ENCODE measurements around the gene RNF144A.

DNA sequence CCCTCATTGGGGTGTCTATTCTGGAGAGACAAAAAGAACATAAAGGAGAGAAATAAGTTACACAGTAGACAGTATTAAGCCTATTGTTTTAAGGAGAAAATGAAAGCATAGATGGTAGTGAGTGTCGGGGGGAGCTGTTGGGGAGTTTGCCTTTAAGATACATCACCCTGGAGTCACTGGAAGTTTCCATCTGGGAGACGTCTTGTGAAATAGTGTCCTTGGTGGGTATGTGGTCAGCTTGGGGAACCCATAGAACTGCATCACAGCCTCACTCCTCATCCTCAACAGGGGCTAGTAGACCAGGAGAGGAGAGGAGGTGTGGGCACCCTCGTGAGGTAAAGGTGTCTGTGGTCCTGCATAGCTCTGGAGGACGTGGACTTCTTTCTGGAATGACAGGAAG lies 60.6 kb downstream of the RNF144A start:
- TF ChIP-seq CTCF (conservative IDR thresholded peaks at IDR 0.05 in 1 of 2, IDR thresholded peaks at IDR 0.05 in 1 of 2; ENCODE audit: low read depth in 1 of 2, low read length in 2 of 2) (no peak), EZH2 (IDR thresholded peaks at IDR 0.05; ENCODE audit: low read length, missing control alignments) (no peak)
